Ectodermal cell (in vitro differentiated cells): Measurements from ENCODE around the gene RHOT1.

Experiments
- H3K27ac ChIP-seq: 2 replicates; pipeline ENCODE4 v1.7.0; 2013; ENCODE audit warnings: mild to moderate bottlenecking, low read depth, low read length; ENCODE audit not compliant: insufficient read depth, poor library complexity, severe bottlenecking
- H3K27me3 ChIP-seq: 2 replicates; pipeline ENCODE4 v1.7.0; 2013; ENCODE audit warnings: mild to moderate bottlenecking, low read length; ENCODE audit not compliant: insufficient read depth, control insufficient read depth, poor library complexity, severe bottlenecking
- H3K36me3 ChIP-seq: one replicate; pipeline ENCODE4 v1.7.0; 2013; ENCODE audit warnings: low read length; ENCODE audit not compliant: control insufficient read depth, insufficient read depth
- H3K4me1 ChIP-seq: one replicate; pipeline ENCODE4 v1.7.0; 2013; ENCODE audit warnings: low read length; ENCODE audit not compliant: control insufficient read depth, insufficient read depth
- H3K4me3 ChIP-seq: 2 replicates; pipeline ENCODE4 v1.7.0; 2013; ENCODE audit warnings: low read depth, low read length, control low read depth; ENCODE audit not compliant: insufficient read depth
- H3K9me3 ChIP-seq: 2 replicates; pipeline ENCODE4 v1.7.0; 2013; ENCODE audit warnings: mild to moderate bottlenecking, low read length, moderate library complexity; ENCODE audit not compliant: control insufficient read depth
- WGBS, 2 experiments: methylation state at CpG; one replicate each; pipeline ENCODE4 v1.1.7; 2013; ENCODE audit warnings: missing lambda C conversion rate in 2 of 2; 5-methylcytosine and 5-hydroxymethylcytosine counted together

RHOT1 gene

DNA sequence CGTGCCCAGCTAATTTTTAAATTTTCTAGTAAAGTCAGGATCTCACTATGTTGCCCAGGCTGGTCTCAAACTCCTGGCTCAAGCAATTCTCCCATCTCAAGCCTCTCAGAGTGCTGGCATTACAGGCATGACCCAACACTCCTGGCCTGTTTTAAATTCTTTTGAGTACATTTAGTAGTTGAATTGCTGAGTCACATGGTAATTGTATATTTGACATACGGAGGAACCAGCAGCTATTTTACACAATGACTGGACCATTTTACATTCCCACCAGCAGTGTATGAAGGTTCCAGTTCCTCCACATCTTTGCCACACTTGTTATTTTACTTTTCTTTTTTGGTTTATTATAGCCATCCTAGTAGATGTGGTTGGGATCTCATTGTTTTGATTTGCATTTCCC, 43.6 kb downstream of the RHOT1 start:
- Histone ChIP-seq H3K27ac (no peak overlapping the region), H3K36me3 (peaks cover 4% of the 10 kb centered on the region), H3K4me1 (no peaks in the 10 kb centered on the region), H3K27me3 (no peaks in the 10 kb centered on the region), H3K4me3 (no peak overlapping the region), H3K9me3 (no peaks in the 10 kb centered on the region)
- 95 to 100% methylated on average over 2 of the region's 2 CpGs for WGBS, 2 experiments

DNA sequence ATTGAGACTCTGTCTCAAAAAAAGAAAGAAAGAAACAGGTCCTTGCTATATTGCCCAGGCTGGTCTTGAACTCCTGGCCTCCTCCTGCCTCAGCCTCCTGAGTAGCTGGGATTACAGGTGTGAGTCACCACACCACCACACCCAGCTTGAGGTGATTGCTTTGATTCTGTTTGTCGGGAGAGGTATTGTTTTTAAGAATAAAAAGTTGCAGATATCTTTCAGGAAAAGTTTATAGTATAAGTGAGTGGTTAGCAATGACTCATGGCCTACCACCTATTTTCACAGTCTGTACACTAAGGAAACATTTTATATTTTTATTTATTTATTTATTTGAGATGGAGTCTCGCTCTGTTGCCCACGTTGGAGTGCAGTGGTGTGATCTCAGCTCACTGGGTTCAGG, 45.0 kb downstream of the RHOT1 start:
- H3K9me3 ChIP-seq = no peaks in the 10 kb centered on the region
- no peak overlapping the region for H3K4me3 ChIP-seq
- H3K27me3 ChIP-seq = no peaks in the 10 kb centered on the region
- no peak overlapping the region for H3K27ac ChIP-seq
- H3K4me1 ChIP-seq = no peaks in the 10 kb centered on the region
- WGBS, 2 experiments = 99 to 100% methylated on average over 2 to 3 of the region's 3 CpGs
- H3K36me3 ChIP-seq = peaks cover 4% of the 10 kb centered on the region

DNA sequence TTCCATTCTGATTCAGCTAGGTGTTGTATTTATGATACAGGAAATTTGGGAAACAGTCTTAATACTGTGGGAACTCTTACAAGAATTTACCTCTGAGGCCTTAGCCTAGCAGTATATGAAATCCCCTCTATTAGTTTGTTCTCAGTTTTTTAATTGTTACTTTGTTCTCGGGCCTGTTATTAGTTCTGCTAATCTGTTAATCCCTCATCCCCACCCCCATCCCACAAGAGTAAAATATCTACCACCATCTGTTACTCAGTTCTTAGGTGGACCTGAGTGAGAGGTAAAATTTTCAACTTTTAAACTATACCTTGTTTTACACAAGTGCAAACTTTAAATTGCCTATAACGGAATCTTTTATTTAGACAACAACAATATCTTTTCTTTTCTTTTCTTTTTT, 47.0 kb downstream of the RHOT1 start:
- Histone ChIP-seq H3K36me3 (peaks cover 6% of the 10 kb centered on the region), H3K4me3 (no peak overlapping the region), H3K27ac (no peak overlapping the region), H3K9me3 (no peaks in the 10 kb centered on the region), H3K27me3 (no peaks in the 10 kb centered on the region), H3K4me1 (no peaks in the 10 kb centered on the region)
- WGBS, 2 experiments = 80 to 96% methylated on average over 2 of the region's 2 CpGs

DNA sequence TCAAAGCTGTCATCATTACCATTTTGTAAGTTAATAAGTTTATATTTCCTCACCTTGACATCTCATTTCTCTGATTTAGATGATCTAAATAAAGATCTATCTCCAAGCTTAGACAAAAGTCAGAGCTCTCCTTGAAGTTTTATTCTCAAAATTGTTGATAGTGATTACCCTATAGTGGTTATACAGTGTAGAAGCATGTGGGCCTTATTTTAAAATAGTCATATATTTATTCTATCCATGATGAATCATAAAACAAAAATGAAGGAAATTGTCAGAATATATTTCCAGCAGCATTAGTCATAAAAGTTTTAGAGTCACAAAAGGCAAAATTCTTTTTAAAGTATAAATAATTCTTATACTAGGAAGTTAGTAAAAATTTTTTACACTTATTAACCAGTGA, 49.0 kb downstream of the RHOT1 start:
- Histone ChIP-seq H3K9me3 (no peaks in the 10 kb centered on the region), H3K27ac (no peak overlapping the region), H3K27me3 (no peaks in the 10 kb centered on the region), H3K36me3 (peaks cover 12% of the 10 kb centered on the region), H3K4me3 (no peak overlapping the region), H3K4me1 (no peaks in the 10 kb centered on the region)

DNA sequence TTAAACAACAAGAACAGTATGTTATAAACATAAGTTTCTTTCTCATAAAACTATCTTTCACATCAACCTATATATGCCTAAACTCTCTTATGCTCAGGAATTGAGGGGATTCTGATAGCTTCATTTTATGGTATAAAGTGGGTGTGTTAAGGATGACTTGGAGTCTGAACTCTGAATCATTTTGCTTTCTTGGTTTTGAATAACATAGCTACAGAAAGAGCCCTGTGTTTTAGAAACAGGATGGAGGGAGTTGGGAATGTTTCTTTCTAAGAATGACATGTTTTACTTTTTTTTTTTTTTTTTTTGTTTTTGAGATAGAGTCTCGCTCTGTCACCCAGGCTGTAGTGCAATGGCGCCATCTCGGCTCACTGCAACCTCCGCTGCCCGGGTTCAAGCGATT, 50.1 kb downstream of the RHOT1 start:
- Histone ChIP-seq H3K9me3 (no peaks in the 10 kb centered on the region), H3K27ac (no peak overlapping the region), H3K4me1 (no peaks in the 10 kb centered on the region), H3K36me3 (peaks cover 12% of the 10 kb centered on the region), H3K27me3 (no peaks in the 10 kb centered on the region), H3K4me3 (no peak overlapping the region)
- 95% methylated on average over 6 of the region's 6 CpGs for WGBS, 2 experiments

DNA sequence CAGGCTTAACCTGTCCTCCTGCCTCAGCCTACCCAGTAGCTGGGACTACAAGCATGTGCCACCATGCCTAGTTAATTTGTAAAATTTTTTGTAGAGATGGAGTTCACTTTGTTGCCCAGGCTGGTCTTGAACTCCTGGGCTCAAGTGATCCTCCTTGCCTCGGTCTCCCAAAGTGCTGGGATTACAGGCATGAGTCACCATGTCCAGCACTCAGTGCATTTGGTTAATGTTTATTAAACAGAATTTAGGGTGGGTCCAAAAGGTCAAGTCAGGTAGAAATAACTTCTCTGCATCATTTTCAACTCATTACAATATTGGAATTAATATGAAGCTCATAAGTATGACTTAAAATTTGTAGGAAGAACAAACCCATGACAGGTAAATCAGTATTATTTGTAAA, 55.7 kb downstream of the RHOT1 start:
- H3K36me3 ChIP-seq = peaks cover 18% of the 10 kb centered on the region
- no peaks in the 10 kb centered on the region for H3K27me3 ChIP-seq
- H3K9me3 ChIP-seq = no peaks in the 10 kb centered on the region
- WGBS, 2 experiments = 87 to 97% methylated on average over 1 of the region's 1 CpG
- no peak overlapping the region for H3K27ac ChIP-seq
- H3K4me1 ChIP-seq = no peaks in the 10 kb centered on the region
- no peak overlapping the region for H3K4me3 ChIP-seq

DNA sequence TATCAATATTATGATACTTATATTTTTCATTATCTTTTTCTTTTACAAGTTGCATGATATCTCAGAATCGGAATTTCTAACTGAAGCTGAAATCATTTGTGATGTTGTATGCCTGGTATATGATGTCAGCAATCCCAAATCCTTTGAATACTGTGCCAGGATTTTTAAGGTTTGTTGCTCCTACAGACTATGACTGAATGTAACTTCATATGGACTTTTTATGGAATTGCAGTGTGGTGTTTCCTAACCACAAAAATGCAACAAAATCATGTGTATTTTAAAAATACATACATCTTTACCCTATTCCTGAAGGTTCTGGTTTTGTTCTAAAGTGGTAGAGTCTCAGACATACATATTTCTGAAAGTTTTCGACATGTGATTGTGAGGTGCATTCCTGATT, 64.6 kb downstream of the RHOT1 start:
- no peak overlapping the region for H3K4me3 ChIP-seq
- no peaks in the 10 kb centered on the region for H3K9me3 ChIP-seq
- no peaks in the 10 kb centered on the region for H3K4me1 ChIP-seq
- H3K27ac ChIP-seq = no peak overlapping the region
- H3K27me3 ChIP-seq = no peaks in the 10 kb centered on the region
- WGBS, 2 experiments = 95 to 100% methylated on average over 2 of the region's 2 CpGs
- peaks cover 4% of the 10 kb centered on the region for H3K36me3 ChIP-seq

DNA sequence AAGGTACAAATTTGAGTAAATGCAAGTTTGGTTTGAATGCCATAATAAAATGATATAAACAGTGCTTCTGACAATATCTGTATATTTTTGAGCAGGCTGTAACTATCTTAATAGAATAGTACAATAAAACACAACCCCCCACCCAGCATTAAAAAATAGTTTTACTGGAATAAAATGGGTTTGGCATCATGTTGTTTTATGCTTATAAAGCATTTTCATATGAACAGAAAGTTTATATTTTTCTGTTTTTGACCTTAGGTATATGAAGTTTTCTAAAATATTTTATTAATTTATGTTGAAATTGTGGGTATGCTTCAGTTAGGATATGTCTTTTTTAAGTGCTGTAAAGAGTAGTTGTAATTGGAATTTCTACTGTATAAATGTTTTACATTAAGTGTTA, 66.1 kb downstream of the RHOT1 start:
- Histone ChIP-seq H3K4me1 (no peaks in the 10 kb centered on the region), H3K27me3 (no peaks in the 10 kb centered on the region), H3K4me3 (no peak overlapping the region), H3K36me3 (peaks cover 4% of the 10 kb centered on the region), H3K9me3 (no peaks in the 10 kb centered on the region), H3K27ac (no peak overlapping the region)

DNA sequence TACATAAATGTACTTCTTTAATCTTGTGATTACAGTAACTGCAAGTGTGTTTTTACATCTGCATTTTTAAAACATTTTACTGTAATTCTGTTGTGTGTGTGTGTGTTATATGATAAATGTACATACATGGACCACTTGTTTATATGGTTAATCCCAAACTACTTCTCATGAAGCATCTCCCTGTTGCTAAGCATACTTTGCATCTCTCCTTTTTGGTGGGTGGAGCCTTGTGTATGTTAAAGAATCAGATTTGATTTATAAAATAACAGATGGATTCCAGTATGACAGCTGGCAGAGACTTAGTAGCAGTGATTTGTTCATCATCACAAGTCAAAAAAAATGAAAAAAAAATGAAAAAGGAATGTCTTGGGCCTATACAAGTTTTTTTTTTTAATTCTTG, 67.3 kb downstream of the RHOT1 start:
- H3K36me3 ChIP-seq = peaks cover 4% of the 10 kb centered on the region
- H3K27ac ChIP-seq = no peak overlapping the region
- H3K9me3 ChIP-seq = no peaks in the 10 kb centered on the region
- no peak overlapping the region for H3K4me3 ChIP-seq
- no peaks in the 10 kb centered on the region for H3K4me1 ChIP-seq
- no peaks in the 10 kb centered on the region for H3K27me3 ChIP-seq

DNA sequence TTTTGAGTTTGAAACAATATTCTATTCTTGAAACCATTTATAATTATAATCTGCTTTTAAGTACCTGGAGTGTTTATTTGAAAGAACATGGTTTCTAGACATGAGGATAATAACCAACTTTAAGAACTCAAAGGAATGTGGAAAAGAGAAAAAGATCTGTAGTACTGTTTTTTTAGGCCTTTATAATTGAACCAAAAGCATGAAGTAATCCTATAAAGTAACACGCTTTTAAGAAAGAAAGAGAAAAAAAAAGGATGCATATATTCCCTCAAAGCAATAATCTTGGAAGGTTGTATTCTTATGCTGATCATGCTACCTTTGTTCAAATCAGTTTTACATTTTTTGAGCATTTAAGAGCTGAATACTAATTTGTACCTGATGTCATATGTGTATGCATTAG, 69.4 kb downstream of the RHOT1 start:
- Histone ChIP-seq H3K27me3 (no peaks in the 10 kb centered on the region), H3K4me3 (no peak overlapping the region), H3K4me1 (no peaks in the 10 kb centered on the region), H3K9me3 (no peaks in the 10 kb centered on the region), H3K27ac (no peak overlapping the region), H3K36me3 (peaks cover 4% of the 10 kb centered on the region)
- WGBS, 2 experiments = 100% methylated on average over 1 of the region's 1 CpG; no CpG with 5 or more reads in 1 of the 2 experiments

DNA sequence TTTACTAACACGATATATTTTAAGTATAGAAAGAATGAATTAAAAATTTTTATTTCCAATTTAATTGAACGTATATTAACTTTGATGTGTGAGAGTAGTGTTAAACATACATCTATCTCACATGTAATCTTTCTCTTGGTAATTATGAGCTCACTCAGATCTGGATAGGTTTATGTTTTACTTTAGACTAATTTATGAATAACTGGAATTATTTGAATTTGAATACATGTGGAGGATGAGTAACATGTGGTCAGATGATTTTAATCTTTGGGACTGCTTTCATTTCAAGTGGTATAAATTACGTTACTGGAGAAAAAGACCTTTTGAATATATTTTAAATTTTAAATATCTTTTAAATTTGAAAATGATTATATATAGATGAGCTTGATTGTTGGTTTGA, 73.4 kb downstream of the RHOT1 start:
- no peaks in the 10 kb centered on the region for H3K4me1 ChIP-seq
- no peak overlapping the region for H3K27ac ChIP-seq
- no peaks in the 10 kb centered on the region for H3K36me3 ChIP-seq
- H3K4me3 ChIP-seq = no peak overlapping the region
- no peaks in the 10 kb centered on the region for H3K27me3 ChIP-seq
- WGBS, 2 experiments = no CpG with 5 or more reads among the region's 3 CpGs
- no peaks in the 10 kb centered on the region for H3K9me3 ChIP-seq
